ENCODE results near the gene SOCS2. TPM values are rescaled to one million over a fixed set of nuclear protein-coding genes. Genes with fewer than 3 reads are reported as not detected.

The SOCS2 gene
- total and polyA plus RNA-seq, 11 donors = 9.2 to 46.5 (median 19.0) TPM

GRCh38 chr12:93601591-93601990 lies 29.1 kb downstream of the SOCS2 start:
- DNase-seq = no peak
- no peak for TF ChIP-seq POLR2A (IDR thresholded peaks at IDR 0.05)
- TF ChIP-seq CTCF (IDR thresholded peaks at IDR 0.05) = no peak
- Histone ChIP-seq H3K9me3 (no peaks in the 10 kb centered on the region), H3K4me1 (peaks cover 3 to 39% (median 17%) of the 10 kb centered on the region in 12 donors), H3K27me3 (no peaks in the 10 kb centered on the region), H3K36me3 (no peaks in the 10 kb centered on the region), H3K27ac (no peak overlapping the region), H3K4me3 (no peak overlapping the region)
- no peak for ATAC-seq
- 68 to 98% (median 88%) methylated on average over 2 of the region's 2 CpGs for WGBS, 4 donors
- intact Hi-C loops (cut with DNase I) = loop anchor here in 1 of 10 donors (10.0 kb wide), 1 partner anchor 73 kb away; the partner anchor contains the start of gene CRADD

DNA sequence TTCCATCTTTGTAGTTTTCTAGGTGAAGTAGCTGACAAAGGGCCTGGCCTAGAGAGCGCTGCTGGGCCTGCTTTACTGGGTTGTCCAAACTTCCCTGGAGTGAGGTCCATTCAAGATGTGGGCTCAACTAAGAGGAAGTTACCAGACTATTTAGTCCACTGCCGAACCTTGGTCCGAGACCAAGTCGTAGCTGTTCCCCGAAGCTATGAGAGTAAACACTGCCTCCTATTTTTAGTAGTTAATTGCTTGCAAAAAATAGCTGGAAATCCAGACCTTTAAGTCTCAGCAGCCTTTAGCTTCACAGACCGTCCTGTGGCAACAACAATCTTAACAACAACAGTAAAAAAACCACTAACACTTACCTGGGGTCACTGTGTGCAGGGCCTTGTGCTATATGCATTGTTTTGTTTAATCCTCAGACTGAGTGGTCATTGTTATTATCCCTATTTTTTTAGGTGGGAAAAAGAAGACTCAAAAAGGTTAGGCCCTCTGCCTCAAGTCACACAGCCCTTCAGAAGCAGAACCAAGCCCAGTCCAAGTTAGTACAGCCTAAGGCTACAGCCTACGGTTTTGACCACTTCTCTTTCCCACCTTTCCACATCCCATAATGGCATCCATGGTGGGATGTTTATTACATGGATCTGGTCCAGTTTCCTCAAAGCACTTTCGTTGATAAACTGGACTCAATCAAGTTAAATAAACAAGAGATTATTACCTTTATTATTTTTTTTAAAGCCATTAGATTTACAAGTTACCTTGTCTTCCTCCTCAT lies 30.6 kb downstream of the SOCS2 start:
- Histone ChIP-seq H3K4me1 (peaks cover under 1 to 25% (median 17%) of the 10 kb centered on the region in 12 donors), H3K4me3 (no peak overlapping the region), H3K9me3 (no peaks in the 10 kb centered on the region), H3K27me3 (no peaks in the 10 kb centered on the region), H3K36me3 (no peaks in the 10 kb centered on the region), H3K27ac (peak overlapping the region in 11 of 12 donors; percentile 34 to 81 (median 58))
- ATAC-seq = peak; percentile 53 to 80 (median 67)
- peak in 4 of 5 donors; percentile 25 to 40 (median 30) for DNase-seq
- intact Hi-C loops (cut with DNase I) = loop anchor here in 1 of 10 donors (10.0 kb wide), 1 partner anchor 72 kb away; the partner anchor contains the start of gene CRADD
- no peak for TF ChIP-seq POLR2A (IDR thresholded peaks at IDR 0.05)
- TF ChIP-seq CTCF (IDR thresholded peaks at IDR 0.05) = no peak
- WGBS, 4 donors = 34 to 46% (median 39%) methylated on average over 8 of the region's 8 CpGs

DNA sequence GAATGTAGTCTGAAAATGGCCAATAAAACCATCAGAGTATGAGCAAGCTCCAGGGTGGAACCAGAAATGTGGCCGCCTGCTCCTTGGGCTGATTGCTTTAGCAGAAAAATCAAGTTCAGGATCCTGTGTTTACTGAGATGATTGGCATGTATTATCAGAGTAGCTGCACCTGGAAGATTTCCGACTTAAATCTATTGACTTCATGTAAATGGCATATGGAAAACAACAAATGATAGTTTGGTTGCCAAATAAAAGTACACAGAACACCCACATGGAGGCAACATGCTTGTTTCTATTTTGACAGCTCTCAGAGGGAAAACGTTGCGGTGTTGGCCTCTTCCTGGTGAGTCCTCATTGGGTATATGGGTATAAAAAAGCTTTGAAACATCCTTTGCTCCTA lies 31.3 kb downstream of the SOCS2 start:
- ATAC-seq = peak; percentile 51 to 57 (median 54)
- Histone ChIP-seq H3K4me3 (no peak overlapping the region), H3K9me3 (no peaks in the 10 kb centered on the region), H3K27ac (peak overlapping the region in 10 of 12 donors; percentile 11 to 81 (median 60)), H3K27me3 (no peaks in the 10 kb centered on the region), H3K4me1 (peaks cover 0 to 23% (median 17%) of the 10 kb centered on the region in 12 donors), H3K36me3 (no peaks in the 10 kb centered on the region)
- WGBS, 4 donors = 30 to 38% (median 35%) methylated on average over 4 of the region's 4 CpGs
- no peak for TF ChIP-seq POLR2A (IDR thresholded peaks at IDR 0.05)
- TF ChIP-seq CTCF (IDR thresholded peaks at IDR 0.05) = peak in 2 of 12 donors; percentile 22 to 30
- no peak for DNase-seq
- intact Hi-C loops (cut with DNase I) = loop anchor here in 1 of 10 donors (10.0 kb wide), 1 partner anchor 71 kb away; the partner anchor contains the start of gene CRADD

- TF ChIP-seq POLR2A (IDR thresholded peaks at IDR 0.05) = no peak
- no peak for TF ChIP-seq CTCF (IDR thresholded peaks at IDR 0.05)
- Histone ChIP-seq H3K9me3 (no peaks in the 10 kb centered on the region), H3K4me3 (no peak overlapping the region), H3K27me3 (no peaks in the 10 kb centered on the region), H3K27ac (no peak overlapping the region), H3K4me1 (peaks cover 0 to 15% (median 7%) of the 10 kb centered on the region in 12 donors), H3K36me3 (no peaks in the 10 kb centered on the region)
- 92 to 100% (median 99%) methylated on average over 1 of the region's 1 CpG for WGBS, 4 donors
- intact Hi-C loops (cut with DNase I) = loop anchor here in 1 of 10 donors (10.0 kb wide), 1 partner anchor 66 kb away; the partner anchor contains the start of gene CRADD
- ATAC-seq (no peak), DNase-seq (no peak)
Measured at GRCh38 chr12:93608313-93608712, 35.8 kb downstream of the SOCS2 start.
